NCI-H1930 (cell line): Measurements from ENCODE around the gene UBAP2L.
"Not testable (repeated sequence)": the region's sequence is repeated elsewhere in the genome, so short reads cannot be mapped to it uniquely, and the experiment has no call there.

Experiments used
- DNase-seq, 2 experiments: peaks; one replicate each; lab custom pipeline; 2025; lab: John Stamatoyannopoulos, UW

Gene UBAP2L

DNA sequence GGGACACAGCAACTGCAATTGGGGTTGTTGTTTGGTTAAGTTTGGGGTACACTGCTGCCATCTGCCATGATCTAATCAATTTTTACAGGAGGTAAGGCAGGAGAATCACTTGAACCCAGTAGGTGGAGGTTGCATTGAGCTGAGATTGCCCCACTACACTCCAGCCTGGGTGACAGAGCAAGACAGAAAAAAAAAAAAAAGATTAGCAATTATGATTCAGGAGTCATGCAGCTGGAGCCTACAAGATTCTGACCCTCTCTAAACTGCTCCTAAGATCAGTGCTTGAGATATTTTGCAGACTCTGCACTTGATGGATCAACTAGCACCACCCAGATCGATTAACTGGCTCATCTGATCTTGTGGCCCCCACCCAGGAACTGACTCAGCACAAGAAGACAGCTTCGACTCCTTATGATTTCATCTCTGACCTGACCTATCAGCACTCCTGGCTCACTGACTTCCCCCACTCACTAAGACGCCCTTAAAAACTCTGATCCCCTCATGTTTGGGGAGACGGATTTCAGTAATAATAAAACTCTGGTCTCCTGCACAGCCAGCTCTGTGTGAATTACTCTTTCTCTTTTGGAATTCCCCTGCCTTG is 87.0 kb downstream of the UBAP2L start:
- DNase-seq: not testable (repeated sequence)

DNA sequence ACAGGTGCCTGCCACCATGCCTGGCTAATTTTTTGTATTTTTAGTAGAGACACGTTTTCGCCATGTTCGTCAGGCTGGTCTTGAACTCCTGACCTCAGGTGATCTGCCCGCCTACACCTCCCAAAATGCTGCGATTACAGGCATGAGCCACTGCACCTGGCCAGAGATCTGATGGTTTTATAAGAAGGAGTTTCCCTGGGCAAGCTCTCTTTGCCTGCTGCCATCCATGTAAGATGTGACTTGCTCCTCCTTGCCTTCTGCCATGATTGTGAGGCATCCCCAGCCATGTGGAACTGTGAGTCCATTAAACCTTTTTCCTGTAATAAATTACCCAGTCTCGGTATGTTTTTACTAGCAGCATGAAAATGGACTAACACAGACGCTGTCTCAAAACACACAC is 88.4 kb downstream of the UBAP2L start:
- not testable (repeated sequence) for DNase-seq

DNA sequence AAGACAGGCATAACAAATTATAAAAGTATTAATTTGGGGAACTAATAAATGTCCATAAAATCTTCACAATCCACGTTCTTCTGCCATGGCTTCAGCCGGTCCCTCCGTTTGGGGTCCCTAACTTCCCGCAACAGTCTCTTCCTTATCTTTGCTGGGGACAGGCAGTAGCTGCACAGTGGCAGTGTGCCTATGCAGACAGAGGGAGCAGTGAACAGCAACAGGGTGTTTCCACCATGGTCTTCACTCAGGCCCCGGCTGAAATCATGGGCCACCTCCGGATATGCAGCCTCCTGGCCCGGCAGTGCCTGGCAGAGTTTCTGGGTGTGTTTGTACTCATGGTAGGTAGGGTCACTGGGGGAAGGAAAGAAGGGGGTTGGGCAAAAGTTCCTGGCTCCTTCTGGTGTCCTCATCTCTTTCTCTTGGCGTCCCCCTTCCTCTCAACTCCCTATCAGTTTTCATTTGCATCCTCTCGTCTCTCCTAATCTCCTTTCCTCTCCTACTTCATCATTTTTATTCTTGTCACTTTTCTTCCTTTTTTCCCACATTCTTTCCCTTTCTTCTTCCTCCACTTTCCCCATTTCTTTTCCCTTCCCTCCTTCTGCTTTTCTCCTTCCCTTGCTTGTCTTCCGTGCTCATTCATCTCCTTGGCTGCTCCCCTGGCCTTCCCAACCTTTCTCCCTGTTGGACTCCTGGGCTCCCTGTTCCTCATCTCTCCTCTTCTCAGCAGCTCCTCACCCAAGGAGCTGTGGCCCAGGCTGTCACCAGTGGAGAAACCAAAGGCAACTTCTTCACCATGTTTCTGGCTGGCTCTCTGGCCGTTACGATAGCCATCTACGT is 91.7 kb downstream of the UBAP2L start:
- DNase-seq: not testable (repeated sequence)

DNA sequence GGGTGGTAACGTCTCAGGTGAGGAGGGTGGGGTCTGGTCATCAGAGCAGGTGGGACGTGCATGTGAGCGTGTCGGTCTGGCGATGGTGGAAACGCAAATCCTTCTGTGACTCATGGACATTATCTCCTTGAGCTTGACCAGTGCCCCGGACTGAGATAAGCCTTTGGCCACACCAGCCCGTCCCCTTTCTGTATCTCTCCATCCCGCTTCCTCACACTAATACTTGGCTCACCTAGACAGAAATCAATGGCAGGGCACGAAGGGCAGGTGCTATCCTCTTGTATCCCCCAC is 92.3 kb downstream of the UBAP2L start:
- DNase-seq: no peak

DNA sequence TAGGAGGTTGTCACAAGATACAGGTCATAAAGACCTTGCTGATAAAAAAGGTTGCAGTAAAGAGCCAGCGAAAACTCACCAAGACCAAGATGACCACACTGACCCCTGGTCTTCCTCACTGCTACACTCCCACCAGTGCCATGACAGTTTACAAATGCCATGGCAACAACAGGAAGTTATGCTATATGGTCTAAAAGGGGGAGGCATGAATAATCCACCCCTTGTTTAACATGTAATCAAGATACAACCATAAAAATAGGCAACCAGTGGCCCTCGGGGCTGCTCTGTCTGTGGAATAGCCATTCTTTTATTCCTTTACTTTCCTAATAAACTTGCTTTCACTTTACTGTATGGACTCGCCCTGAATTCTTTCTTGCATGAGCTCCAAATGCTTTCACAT is 93.5 kb downstream of the UBAP2L start:
- DNase-seq: not testable (repeated sequence)

DNA sequence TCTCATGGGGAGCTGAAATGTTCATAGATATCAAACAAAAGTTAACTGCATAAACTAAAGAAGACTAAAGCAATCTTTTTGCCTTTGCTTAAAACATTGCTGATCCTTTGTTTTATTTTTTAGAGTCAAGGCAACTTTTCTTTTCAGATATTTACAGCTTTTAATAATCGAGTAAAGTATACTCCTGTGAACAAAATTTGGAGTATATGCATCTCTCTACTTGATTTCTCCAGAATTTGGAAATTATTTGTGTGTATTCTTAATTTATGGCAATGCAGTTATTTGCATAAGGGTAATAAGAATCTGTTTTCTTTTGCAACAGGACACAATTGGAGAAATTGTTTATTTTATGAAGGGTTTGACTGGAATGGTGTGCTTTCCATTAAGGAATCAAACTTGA is 95.9 kb downstream of the UBAP2L start:
- no peak for DNase-seq

DNA sequence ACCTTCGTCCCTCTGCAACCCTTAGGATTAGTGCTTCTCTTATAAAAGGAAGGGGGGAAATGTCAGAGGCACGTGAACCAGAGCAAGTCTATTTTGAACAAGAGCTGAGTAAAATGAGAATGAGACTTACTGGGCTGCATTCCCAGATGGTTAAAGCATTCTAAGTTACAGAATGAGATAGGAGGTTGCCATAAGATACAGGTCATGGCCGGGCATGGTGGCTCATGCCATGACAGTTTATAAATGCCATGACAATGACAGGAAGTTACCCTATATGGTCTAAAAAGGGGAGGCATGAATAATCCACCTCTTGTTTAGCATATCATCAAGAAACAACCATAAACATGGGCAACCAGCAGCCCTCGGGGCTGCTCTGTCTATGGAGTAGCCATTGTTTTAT is 97.6 kb downstream of the UBAP2L start:
- DNase-seq: no peak
